GM12891 (cell line): ENCODE measurements around the gene WDR45.

Experiments
- DNase-seq: peaks from one replicate; pipeline ENCODE4 v3.0.0; 2011; ENCODE audit warnings: low spot score; ENCODE audit not compliant: insufficient read length
- FAIRE-seq: peaks from 2 replicates; lab custom pipeline; 2011; peaks lifted over from hg19 to GRCh38; lab: Jason Lieb, UNC
- PAX5 ChIP-seq: IDR thresholded peaks from 2 replicates; pipeline ENCODE4 v1.6.1; 2011; ENCODE audit warnings: low read length, moderate library complexity, mild to moderate bottlenecking; ENCODE audit not compliant: insufficient read depth, severe bottlenecking
- POLR2A ChIP-seq: IDR thresholded peaks from 2 replicates; pipeline ENCODE4 v1.6.1; 2011; ENCODE audit warnings: low read depth, low read length, control low read depth
- POLR2AphosphoS5 ChIP-seq: IDR thresholded peaks from 2 replicates; pipeline ENCODE4 v1.6.1; 2011; ENCODE audit warnings: low read depth, low read length, control low read depth
- POU2F2 ChIP-seq: IDR thresholded peaks from 2 replicates; pipeline ENCODE4 v1.6.1; 2011; ENCODE audit warnings: low read depth, mild to moderate bottlenecking, control low read depth, low read length, moderate library complexity
- SPI1 ChIP-seq: IDR thresholded peaks from 2 replicates; pipeline ENCODE4 v1.6.1; 2011; ENCODE audit warnings: low read depth, low read length, control low read depth
- TAF1 ChIP-seq: IDR thresholded peaks from 2 replicates; pipeline ENCODE4 v1.6.1; 2011; ENCODE audit warnings: low read depth, low read length, control low read depth

Gene WDR45

DNA sequence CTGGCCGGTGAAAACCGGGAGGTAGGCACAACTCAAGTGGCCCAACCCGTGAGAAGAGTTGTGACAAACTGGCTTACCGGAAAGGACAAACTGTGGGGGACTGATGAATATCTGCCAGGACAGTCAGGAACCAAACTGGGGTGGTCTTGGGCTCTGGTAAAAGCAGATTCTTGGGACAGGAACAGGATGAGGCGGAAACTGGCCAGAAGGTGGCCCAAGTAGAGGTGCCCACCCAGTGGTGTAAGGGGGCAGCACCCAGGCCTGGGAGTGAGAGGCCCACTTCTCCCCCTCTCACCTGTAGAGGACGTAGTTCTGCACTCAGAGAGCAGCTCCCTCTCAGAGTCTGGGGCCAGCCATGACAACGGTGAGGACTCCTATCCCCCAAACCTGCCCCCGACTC, 15.0 kb downstream of the WDR45 start:
- DNase-seq (no peak), FAIRE-seq (no peak)
- TF ChIP-seq POLR2AphosphoS5 (no peak), TAF1 (no peak)

DNA sequence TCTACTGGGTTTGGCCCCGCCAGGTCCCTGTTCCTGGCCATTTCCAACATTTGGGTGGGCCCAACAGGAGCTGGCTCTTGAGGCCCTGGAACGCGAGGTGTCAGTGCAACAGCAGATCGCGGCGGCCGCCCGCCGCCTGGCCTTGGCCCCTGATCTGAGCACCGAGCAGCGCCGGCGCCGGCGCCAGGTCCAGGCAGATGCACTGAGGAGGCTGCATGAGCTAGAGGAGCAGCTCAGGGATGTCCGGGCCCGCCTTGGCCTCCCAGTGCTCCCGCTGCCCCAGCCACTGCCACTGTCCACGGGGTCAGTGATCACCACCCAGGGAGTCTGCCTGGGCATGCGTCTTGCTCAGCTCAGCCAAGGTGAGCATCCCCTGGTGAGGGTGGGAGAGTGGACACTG, 15.4 kb downstream of the WDR45 start:
- FAIRE-seq (no peak), DNase-seq (no peak)
- TF ChIP-seq POLR2AphosphoS5 = no peak
- TF ChIP-seq TAF1 = no peak
- no peak for TF ChIP-seq PAX5
- no peak for TF ChIP-seq POU2F2
- TF ChIP-seq POLR2A = no peak
- TF ChIP-seq SPI1 = no peak

DNA sequence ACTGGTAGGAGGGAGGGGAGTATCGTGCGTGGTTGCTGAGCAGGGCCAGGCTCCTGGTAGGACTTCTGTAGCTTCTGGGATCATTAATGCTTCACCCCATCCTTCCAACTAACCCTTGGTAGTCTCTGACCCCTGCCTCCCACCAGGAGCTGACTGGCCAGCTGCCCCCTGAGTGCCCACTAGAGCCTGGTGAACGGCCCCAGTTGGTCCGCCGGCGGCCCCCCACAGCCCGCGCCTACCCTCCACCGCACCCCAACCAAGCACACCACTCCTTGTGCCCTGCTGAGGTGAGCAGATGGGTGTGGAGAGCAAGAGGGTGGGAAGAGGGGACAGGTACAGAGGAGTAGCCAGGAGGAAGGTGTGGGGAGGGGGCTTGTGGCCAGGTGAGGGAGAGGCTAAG, 16.0 kb downstream of the WDR45 start:
- no peak for TF ChIP-seq SPI1
- TF ChIP-seq POU2F2 = no peak
- no peak for TF ChIP-seq POLR2A
- no peak for TF ChIP-seq PAX5
- no peak for TF ChIP-seq TAF1
- no peak for TF ChIP-seq POLR2AphosphoS5
- FAIRE-seq (no peak), DNase-seq (no peak)

DNA sequence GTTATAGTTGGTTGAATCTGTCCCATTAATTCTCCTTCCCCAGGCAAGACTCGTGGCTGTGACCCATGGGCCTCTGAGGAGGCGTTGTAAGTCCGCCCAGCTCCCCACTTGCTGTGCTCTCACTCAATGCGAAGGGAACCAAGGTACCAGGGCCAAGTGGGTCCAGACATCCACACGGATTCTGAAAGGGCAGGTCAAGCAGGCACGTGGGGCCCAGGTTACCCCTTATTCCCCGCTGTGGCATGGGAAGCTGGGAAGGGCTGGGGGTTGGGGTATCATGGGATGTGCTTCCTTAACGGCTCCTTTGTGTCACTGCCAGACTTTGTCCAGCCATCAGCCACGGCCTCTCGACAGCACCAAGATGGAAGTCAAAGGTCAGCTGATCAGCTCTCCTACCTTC, 17.8 kb downstream of the WDR45 start:
- no peak for FAIRE-seq
- TF ChIP-seq POLR2AphosphoS5 = no peak
- no peak for TF ChIP-seq POU2F2
- TF ChIP-seq POLR2A = no peak
- no peak for TF ChIP-seq PAX5
- no peak for TF ChIP-seq TAF1
- no peak for TF ChIP-seq SPI1
- DNase-seq = no peak

DNA sequence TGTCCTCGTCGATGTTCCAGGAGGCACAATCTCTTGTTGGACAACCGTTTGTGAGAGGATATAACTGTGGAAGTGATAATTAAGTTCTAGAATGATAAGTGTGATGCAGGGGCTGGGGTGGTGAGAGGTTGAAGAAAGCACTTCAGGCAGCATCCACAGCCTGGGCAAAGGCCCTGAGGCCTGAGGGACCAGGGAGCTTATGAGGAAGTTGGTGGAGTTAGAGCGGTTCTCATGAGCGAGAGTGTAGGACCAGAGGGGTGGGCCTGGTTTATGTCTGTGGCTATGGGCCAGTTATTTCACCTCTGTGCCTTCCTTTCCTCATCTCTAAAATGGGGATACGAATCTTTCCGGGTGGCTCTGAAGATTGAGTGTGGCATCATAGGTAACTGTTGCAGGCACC, 18.2 kb downstream of the WDR45 start:
- FAIRE-seq = no peak

DNA sequence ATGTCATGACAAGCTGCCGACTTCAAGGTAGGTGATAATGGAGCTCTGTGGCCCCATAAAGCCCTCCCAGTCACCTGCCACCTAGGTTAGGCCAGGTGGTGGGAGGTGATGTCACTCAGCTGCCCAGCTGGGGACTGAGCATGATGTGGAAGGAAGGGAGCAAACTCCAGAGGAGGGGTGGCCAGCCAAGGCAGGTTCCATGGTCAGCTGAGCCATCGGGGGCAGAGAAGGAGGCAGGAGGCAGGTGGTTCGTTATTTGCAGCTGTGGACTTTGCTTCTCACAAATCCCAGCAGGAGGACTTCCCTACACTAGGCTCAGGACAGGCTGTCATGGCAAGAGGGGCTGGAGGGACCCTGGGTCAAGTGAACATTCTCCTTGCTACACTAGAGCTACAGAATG, 18.8 kb downstream of the WDR45 start:
- DNase-seq (no peak), FAIRE-seq (no peak)
- TF ChIP-seq POU2F2 (no peak), POLR2AphosphoS5 (no peak), POLR2A (no peak), PAX5 (no peak), TAF1 (no peak), SPI1 (no peak)

More for the DNA sequence above, 18.2 kb downstream of the WDR45 start:
- no peak for DNase-seq
- TF ChIP-seq PAX5 (no peak), TAF1 (no peak)

DNA sequence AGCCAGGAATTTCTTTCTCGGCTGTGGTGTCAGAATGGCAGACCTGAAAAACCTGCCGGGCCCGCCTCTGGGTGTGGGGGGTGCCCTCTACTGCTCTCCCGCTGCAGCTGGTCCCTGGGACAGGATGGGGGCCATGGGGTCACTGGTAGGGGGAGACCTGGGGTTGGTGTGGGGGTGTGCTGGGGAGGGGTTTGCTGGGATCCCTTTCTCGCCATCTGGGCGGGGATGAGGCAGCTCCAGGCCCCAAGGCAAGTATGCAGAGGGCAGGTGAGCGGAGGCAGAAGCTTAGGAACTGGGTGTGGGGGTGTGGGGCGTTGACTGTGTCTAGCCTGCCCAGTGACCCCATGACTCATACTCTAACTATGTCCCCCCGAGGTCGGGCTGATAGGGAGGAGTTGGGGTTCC, 20.0 kb downstream of the WDR45 start:
- DNase-seq (no peak), FAIRE-seq (no peak)
- no peak for TF ChIP-seq POLR2A
- no peak for TF ChIP-seq TAF1
- no peak for TF ChIP-seq POU2F2
- no peak for TF ChIP-seq SPI1
- TF ChIP-seq POLR2AphosphoS5 = no peak
- TF ChIP-seq PAX5 = no peak

DNA sequence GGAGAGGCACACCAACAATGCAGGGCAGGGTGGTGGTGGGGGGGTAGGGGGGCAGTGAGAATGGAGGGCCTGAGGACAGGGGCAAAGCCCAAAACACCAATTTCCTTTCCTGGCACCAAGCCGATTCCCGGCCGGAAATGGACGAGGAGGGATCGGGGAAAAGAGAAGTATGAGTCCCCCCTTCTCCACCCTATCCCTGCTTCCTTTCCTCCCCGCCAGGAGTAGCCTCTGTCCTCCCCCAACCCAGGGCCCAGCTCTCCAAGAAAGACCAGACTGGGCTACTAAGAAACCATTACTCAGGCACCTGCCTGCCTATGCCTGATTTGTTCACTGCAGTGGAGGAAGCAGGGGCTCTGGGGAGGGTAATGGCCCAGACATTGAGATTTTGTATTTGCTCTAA, 20.5 kb downstream of the WDR45 start:
- DNase-seq = no peak
- TF ChIP-seq TAF1 = no peak
- no peak for TF ChIP-seq POLR2AphosphoS5
- no peak for TF ChIP-seq POU2F2
- TF ChIP-seq PAX5 = no peak
- TF ChIP-seq SPI1 = no peak
- no peak for TF ChIP-seq POLR2A
- FAIRE-seq = no peak

DNA sequence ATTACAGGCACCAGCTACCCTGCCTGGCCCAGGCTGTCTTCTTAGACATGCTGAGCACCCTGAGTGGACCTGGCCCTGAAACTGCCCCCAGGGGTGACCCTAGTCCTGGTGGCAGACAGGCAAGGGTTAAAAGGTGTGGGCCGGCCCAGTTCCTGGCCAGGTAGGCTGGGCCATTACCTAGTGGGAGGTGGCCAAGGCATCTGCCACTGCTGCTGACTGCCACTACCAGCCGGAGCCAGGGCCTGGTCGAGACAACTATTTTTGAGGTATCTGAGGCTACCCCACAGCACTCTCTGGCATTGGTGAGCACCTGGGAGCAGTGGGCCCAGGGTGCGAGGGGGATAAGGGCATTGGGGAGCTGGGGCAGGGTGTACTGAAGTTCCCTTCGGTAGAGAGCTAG, 20.9 kb downstream of the WDR45 start, which contains the start of gene CCDC120:
Gene CCDC120, plus strand, starts transcription at position 206 of the 400 bp plus-strand sequence. CDS start 3,043 bp downstream, outside the sequence.
- DNase-seq = no peak
- FAIRE-seq = no peak
- TF ChIP-seq PAX5 = no peak
- TF ChIP-seq SPI1 = no peak
- TF ChIP-seq TAF1 = no peak
- no peak for TF ChIP-seq POU2F2

DNA sequence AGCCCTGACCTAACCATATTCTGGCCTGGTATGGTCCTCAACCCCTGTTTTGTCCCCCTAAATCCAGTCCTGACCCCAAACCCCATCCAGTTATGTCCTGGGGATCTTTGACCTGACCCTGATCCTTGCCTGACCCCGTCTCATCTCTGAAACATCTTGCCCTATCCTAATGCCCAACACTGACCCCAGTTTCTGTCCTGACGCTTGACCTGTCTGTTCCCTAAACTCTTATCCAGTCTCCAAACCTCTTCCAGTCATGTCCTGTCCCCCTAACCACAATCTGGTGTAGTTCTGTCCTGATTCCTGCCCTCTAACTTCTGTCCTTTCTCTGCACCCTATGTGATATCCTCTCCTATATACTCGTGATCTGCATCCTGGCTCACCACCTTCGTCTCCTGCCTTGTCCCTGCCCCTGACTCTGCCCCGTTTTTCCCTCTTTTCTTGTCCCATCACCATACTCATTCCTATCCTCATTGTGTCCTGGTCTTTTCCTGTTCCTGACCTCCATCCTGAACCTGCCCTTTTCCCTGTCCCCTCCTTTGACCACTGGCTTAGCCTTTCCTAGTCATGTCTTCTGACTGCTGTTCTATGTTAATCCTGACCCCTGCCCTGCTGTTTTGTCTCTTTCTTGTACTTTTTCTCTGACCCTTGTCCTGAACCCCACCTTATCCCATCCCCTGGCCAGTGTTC, 25.5 kb downstream of the WDR45 start:
- no peak for TF ChIP-seq PAX5
- no peak for TF ChIP-seq TAF1
- FAIRE-seq (peak; percentile 72), DNase-seq (no peak)
